Mammary epithelial cell (primary cell): Measurements from ENCODE around the gene INPP5A.

ENCODE experiments used
- CTCF ChIP-seq, 2 donors: IDR thresholded peaks in 1 of 2; conservative IDR thresholded peaks in 1 of 2; 2 replicates each; pipeline ENCODE4 v1.5.1; 2011 to 2012; ENCODE audit warnings: inconsistent platforms in 2 of 2, low read length in 2 of 2, mild to moderate bottlenecking in 2 of 2, control low read depth in 1 of 2, low read depth in 1 of 2; ENCODE audit not compliant: insufficient read depth in 1 of 2; ENCODE audit errors: extremely low read depth in 1 of 2
- EZH2 ChIP-seq: IDR thresholded peaks from 2 replicates; pipeline ENCODE4 v1.6.1; 2012; ENCODE audit warnings: low read length, inconsistent platforms, borderline replicate concordance

DNA sequence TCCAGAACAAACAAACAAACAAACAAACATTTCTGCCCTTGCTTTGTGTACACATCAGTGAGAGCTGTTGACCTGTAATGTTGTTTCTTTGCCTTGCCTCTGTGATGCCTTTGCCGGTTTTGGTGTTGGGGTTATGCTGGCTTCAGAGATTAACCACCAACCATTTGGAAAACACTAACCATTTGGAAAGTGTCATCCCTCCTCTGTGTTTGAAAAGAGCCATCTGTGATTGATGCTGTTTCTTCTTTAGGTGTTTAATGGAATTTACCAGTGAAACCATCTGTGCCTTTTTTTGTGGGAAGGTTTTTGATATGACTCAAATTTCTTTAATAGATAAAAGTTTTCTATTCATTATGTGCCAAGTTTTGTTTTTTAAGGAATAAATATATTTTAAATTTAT, 46.5 kb downstream of the INPP5A start:
- TF ChIP-seq CTCF (conservative IDR thresholded peaks at IDR 0.05 in 1 of 2, IDR thresholded peaks at IDR 0.05 in 1 of 2; ENCODE audit: extremely low read depth in 1 of 2, insufficient read depth in 1 of 2, low read depth in 1 of 2, low read length in 2 of 2) (no peak), EZH2 (no peak)
